22Rv1 (cell line): ENCODE results near the gene SFSWAP.

Source experiments
- ZFX ChIP-seq: fragments of 450-650 bp; IDR thresholded peaks from 2 replicates; pipeline ENCODE4 v1.6.1; 2017; ENCODE audit warnings: antibody characterized with exemption, borderline replicate concordance
- TF ChIP-seq, protein P1 (sequence below): fragments of 450-650 bp; IDR thresholded peaks from 2 replicates; pipeline ENCODE4 v1.5.1; 2017; ENCODE audit warnings: mild to moderate bottlenecking

DNA sequence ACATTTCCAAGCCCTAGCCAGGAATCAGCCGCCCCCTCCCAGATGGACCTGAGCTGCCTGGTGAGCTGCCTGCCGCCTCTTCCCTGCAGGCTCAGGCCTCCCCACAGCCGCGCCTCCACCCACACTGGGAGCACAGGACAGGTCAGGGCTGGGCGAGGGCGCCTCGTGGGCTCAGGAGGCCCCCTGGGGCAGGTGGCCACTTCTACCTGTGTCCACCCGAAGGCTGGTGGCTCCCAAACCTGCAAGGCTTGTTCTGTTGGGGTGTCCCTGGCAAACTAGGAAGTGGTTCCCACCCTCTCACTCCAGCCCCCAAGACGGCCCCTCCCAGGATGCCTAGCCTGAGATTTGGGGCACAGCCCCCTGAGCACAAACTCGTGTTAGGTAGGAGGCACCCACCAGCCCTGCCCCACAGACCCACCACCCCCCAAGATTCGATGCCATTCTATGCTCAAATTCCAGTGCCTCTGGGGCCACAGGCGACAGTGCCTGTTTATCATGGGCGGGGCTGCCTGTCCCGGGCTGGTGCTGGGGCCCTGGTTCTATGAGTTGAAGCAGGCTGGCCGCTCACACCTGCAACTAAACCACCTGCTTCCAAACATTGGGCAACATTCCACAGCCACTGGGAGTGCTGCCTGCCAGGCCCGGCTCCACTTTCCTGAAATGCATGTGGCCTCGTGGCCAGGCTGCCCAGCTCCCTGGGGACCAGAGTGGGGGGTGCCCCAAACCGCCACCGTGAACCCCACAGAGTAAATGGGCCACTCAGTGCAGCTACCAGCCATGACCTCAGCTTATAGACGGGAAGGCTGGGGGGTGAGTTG, 124.1 kb downstream of the SFSWAP start:
- TF ChIP-seq, protein P1, sequence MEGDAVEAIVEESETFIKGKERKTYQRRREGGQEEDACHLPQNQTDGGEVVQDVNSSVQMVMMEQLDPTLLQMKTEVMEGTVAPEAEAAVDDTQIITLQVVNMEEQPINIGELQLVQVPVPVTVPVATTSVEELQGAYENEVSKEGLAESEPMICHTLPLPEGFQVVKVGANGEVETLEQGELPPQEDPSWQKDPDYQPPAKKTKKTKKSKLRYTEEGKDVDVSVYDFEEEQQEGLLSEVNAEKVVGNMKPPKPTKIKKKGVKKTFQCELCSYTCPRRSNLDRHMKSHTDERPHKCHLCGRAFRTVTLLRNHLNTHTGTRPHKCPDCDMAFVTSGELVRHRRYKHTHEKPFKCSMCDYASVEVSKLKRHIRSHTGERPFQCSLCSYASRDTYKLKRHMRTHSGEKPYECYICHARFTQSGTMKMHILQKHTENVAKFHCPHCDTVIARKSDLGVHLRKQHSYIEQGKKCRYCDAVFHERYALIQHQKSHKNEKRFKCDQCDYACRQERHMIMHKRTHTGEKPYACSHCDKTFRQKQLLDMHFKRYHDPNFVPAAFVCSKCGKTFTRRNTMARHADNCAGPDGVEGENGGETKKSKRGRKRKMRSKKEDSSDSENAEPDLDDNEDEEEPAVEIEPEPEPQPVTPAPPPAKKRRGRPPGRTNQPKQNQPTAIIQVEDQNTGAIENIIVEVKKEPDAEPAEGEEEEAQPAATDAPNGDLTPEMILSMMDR = no peak
- no peak for TF ChIP-seq ZFX
